GM20000 (cell line): ENCODE data around the gene AKR7A2.

ENCODE experiments used
- DNase-seq: peaks from one replicate; pipeline ENCODE4 v3.0.0; 2012; ENCODE audit warnings: low spot score
- CTCF ChIP-seq: IDR thresholded peaks from 2 replicates; pipeline ENCODE4 v1.5.1; 2012; ENCODE audit warnings: mild to moderate bottlenecking, control low read depth; ENCODE audit errors: extremely low read depth, missing control alignments

AKR7A2 gene

GRCh38 chr1:19348441-19349198 is 36.7 kb upstream of the AKR7A2 start:
- no peak for DNase-seq
- TF ChIP-seq CTCF, result no peak

- no peak for TF ChIP-seq CTCF
- no peak for DNase-seq
Observed at GRCh38 chr1:19347533-19348172, 35.7 kb upstream of the AKR7A2 start.

GRCh38 chr1:19346026-19346425 is 34.1 kb upstream of the AKR7A2 start:
- no peak for TF ChIP-seq CTCF
- no peak for DNase-seq

- DNase-seq, result no peak
- TF ChIP-seq CTCF, result no peak
Observed at GRCh38 chr1:19345391-19345790, 33.4 kb upstream of the AKR7A2 start.

GRCh38 chr1:19344831-19345230 is 32.9 kb upstream of the AKR7A2 start:
- TF ChIP-seq CTCF, result no peak
- no peak for DNase-seq

- peak; percentile 74 for DNase-seq
- peak; percentile 82 for TF ChIP-seq CTCF
Observed at GRCh38 chr1:19344372-19344810, 32.4 kb upstream of the AKR7A2 start.

- DNase-seq, result no peak
- no peak for TF ChIP-seq CTCF
Observed at GRCh38 chr1:19343617-19344350, 31.8 kb upstream of the AKR7A2 start.
